ENCODE measurements around the gene CEP131. TPM values are rescaled to one million over a fixed set of nuclear protein-coding genes. Genes with fewer than 3 reads are reported as not detected.

Gene CEP131
- total and polyA plus RNA-seq, 2 of the 8 experiments (the other 6 are each of a cell fraction or from before 2014, with no cell fraction given) = 5.9 to 23.2 TPM

DNA sequence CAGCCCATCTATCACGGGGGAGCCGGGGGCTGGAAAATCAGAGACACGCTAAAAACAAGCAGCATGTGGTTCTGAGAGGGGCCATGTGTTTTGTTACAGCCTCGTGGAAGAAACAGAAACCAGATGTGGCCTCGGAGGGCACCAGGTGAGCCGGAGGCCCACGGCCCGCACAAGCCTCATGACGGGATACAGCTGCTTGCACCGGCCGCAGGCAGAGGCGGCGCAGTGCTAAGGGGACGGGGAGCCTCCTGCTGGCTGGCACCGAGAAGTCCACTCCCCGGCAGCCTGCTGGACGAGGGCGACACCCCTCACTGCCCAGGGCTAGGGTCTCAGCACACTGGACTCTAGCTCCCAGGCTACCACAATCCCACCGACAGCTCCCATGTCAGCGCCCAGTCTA is 35.5 kb upstream of the CEP131 start:
- Histone ChIP-seq H3K4ac (replicated peaks; ENCODE audit: insufficient read length, low read depth, low read length) (no peak overlapping the region), H3K23me2 (ENCODE audit: low read depth, low read length) (peaks cover 6% of the 10 kb centered on the region; the same call in 1 of the 2 replicates), H2BK20ac (ENCODE audit: low read length) (no peak overlapping the region), H3K9me3 (ENCODE audit: insufficient read depth in 2 of 2, low read depth in 1 of 2, low read length in 1 of 2) (no peaks in the 10 kb centered on the region), H3K79me1 (ENCODE audit: low read depth, low read length) (no peaks in the 10 kb centered on the region), H3K14ac (ENCODE audit: insufficient read length) (no peak overlapping the region), H2AFZ (ENCODE audit: low read length) (no peak overlapping the region), H2AK5ac (ENCODE audit: low read depth, low read length) (no peak overlapping the region), H2BK120ac (replicated peaks; ENCODE audit: low read depth, low read length) (no peak overlapping the region), H3K4me2 (ENCODE audit: insufficient read depth in 1 of 2, low read depth in 2 of 2, low read length in 2 of 2) (no peak overlapping the region), H3K9ac (replicated peaks in 1 of 4; ENCODE audit: extremely low read depth in 1 of 4, low read depth in 3 of 4, low read length in 3 of 4) (no peak overlapping the region), H4K5ac (ENCODE audit: insufficient read length, low read depth, low read length) (no peak overlapping the region), H3K27me3 (replicated peaks in 1 of 4; ENCODE audit: control insufficient read depth in 3 of 4, extremely low read depth in 1 of 4, insufficient read depth in 3 of 4, low read length in 3 of 4) (no peaks in the 10 kb centered on the region), H4K20me1 (replicated peaks in 1 of 2; ENCODE audit: control insufficient read depth in 1 of 2, insufficient read depth in 2 of 2, low read length in 2 of 2) (peaks cover 0 to 13% of the 10 kb centered on the region in 2 experiments), H3K79me2 (ENCODE audit: control insufficient read depth in 1 of 2, insufficient read depth in 2 of 2, low read length in 2 of 2) (no peaks in the 10 kb centered on the region), H3K56ac (replicated peaks; ENCODE audit: insufficient read length, low read depth, low read length) (no peak overlapping the region), H3K4me1 (replicated peaks in 1 of 4; ENCODE audit: control insufficient read depth in 3 of 4, insufficient read depth in 4 of 4, low read length in 3 of 4) (peaks cover 0 to 2% (median 0%) of the 10 kb centered on the region in 4 experiments; a peak in 3 of 7 replicates), H4K91ac (replicated peaks; ENCODE audit: insufficient read length, low read length) (no peak overlapping the region), H3K27ac (ENCODE audit: low read depth, low read length) (no peak overlapping the region), H2BK15ac (ENCODE audit: low read length) (no peak overlapping the region), H2BK5ac (ENCODE audit: low read depth, low read length) (no peak overlapping the region), H3K4me3 (ENCODE audit: extremely low read depth in 1 of 4, insufficient read depth in 2 of 4, low read depth in 3 of 4, low read length in 4 of 4) (no peak overlapping the region), H4K8ac (ENCODE audit: extremely low read depth, insufficient read depth, low read length) (no peak overlapping the region), H2BK12ac (ENCODE audit: low read depth, low read length) (no peak overlapping the region), H3K18ac (ENCODE audit: extremely low read depth, low read length) (no peak overlapping the region), H3K23ac (ENCODE audit: insufficient read length) (no peak overlapping the region), H3K36me3 (ENCODE audit: control insufficient read depth in 2 of 4, insufficient read depth in 4 of 4, low read length in 3 of 4) (peaks cover 0 to 7% (median 4%) of the 10 kb centered on the region in 4 experiments; a peak in 3 of 8 replicates)
- DNase-seq (ENCODE audit: low read depth in 1 of 2, low spot score in 2 of 2) (no peak), FAIRE-seq (no peak)
- ChIA-PET CTCF (ENCODE audit: partially characterized antibody) (interaction anchor here (0.7 to 7.0 kb wide), 21 partner anchors 8 to 343 kb away, joined by 3 to 50 read pairs (median 4); no protein-coding TSS in a partner anchor), POLR2A (ENCODE audit: partially characterized antibody) (interaction anchor here (1.1 to 2.6 kb wide), 3 partner anchors 33 to 280 kb away, joined by 3 to 7 read pairs (median 4); no protein-coding TSS in a partner anchor)
- WGBS, 2 experiments (ENCODE audit: extremely low coverage in 1 of 2, insufficient coverage in 1 of 2, insufficient read length in 1 of 2, insufficient replicate concordance in 2 of 2, low coverage in 1 of 2, low lambda C conversion rate in 2 of 2, missing lambda C conversion rate in 1 of 2) = 93% methylated on average over 20 of the region's 20 CpGs; no CpG with 5 or more reads in 1 of the 2 experiments
- no peak for TF ChIP-seq SRF (IDR thresholded peaks at IDR 0.05; ENCODE audit: low read depth, low read length)
- TF ChIP-seq TEAD4 (IDR thresholded peaks at IDR 0.05; ENCODE audit: low read depth, low read length) = no peak
- peak; percentile 35; the same call in 1 of the 2 replicates for TF ChIP-seq GABPA (IDR thresholded peaks at IDR 0.05; ENCODE audit: borderline replicate concordance, insufficient read depth, low read length)
- TF ChIP-seq KDM4A (IDR thresholded peaks at IDR 0.05; ENCODE audit: low read depth, low read length, severe bottlenecking) = no peak
- no peak for TF ChIP-seq PHF8 (conservative IDR thresholded peaks at IDR 0.05; ENCODE audit: low read depth, low read length)
- TF ChIP-seq RAD21 (IDR thresholded peaks at IDR 0.05 in 1 of 2, conservative IDR thresholded peaks at IDR 0.05 in 1 of 2; ENCODE audit: low read depth in 2 of 2, low read length in 2 of 2) = peak in 1 of 2 experiments; percentile 11; a peak in 2 of 4 replicates
- no peak for TF ChIP-seq CBX5 (IDR thresholded peaks at IDR 0.05; ENCODE audit: low read depth, low read length)
- TF ChIP-seq, protein P1, sequence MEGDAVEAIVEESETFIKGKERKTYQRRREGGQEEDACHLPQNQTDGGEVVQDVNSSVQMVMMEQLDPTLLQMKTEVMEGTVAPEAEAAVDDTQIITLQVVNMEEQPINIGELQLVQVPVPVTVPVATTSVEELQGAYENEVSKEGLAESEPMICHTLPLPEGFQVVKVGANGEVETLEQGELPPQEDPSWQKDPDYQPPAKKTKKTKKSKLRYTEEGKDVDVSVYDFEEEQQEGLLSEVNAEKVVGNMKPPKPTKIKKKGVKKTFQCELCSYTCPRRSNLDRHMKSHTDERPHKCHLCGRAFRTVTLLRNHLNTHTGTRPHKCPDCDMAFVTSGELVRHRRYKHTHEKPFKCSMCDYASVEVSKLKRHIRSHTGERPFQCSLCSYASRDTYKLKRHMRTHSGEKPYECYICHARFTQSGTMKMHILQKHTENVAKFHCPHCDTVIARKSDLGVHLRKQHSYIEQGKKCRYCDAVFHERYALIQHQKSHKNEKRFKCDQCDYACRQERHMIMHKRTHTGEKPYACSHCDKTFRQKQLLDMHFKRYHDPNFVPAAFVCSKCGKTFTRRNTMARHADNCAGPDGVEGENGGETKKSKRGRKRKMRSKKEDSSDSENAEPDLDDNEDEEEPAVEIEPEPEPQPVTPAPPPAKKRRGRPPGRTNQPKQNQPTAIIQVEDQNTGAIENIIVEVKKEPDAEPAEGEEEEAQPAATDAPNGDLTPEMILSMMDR (IDR thresholded peaks at IDR 0.05; ENCODE audit: control extremely low read depth in 1 of 3, insufficient read depth in 1 of 3, low read depth in 1 of 3, low read length in 3 of 3) = peak; percentile 42 to 59 (median 48)

All from H1 (cell line).